ENCODE data around the gene CLMN.

CLMN gene

GRCh38 chr14:95235767-95236166 is 83.9 kb downstream of the CLMN start:
- Histone ChIP-seq H3F3A (ENCODE audit: insufficient read depth, low read length) (no peaks in the 10 kb centered on the region), H3K79me2 (ENCODE audit: insufficient read depth, low read length) (no peaks in the 10 kb centered on the region), H3K9me3 (ENCODE audit: low read length) (no peaks in the 10 kb centered on the region), H3K4me2 (ENCODE audit: low read length) (no peak overlapping the region), H3K27ac (ENCODE audit: low read depth, low read length, poor library complexity, severe bottlenecking) (no peak overlapping the region), H3K9ac (ENCODE audit: low read length) (no peak overlapping the region), H3K9me2 (ENCODE audit: low read depth, low read length) (no peaks in the 10 kb centered on the region), H3K4me1 (ENCODE audit: insufficient read depth, low read length, severe bottlenecking) (no peaks in the 10 kb centered on the region), H3K27me3 (ENCODE audit: insufficient read depth, low read length) (peaks cover 6% of the 10 kb centered on the region; the same call in 1 of the 2 replicates), H3K4me3 (ENCODE audit: low read depth, low read length, poor library complexity, severe bottlenecking) (no peak overlapping the region), H2AFZ (ENCODE audit: low read length) (no peak overlapping the region), H3K36me3 (ENCODE audit: insufficient read depth, low read length) (no peaks in the 10 kb centered on the region), H4K20me1 (ENCODE audit: insufficient read depth, low read length) (no peaks in the 10 kb centered on the region)
- TF ChIP-seq EZH2 (IDR thresholded peaks at IDR 0.05; ENCODE audit: borderline replicate concordance, low read length) (no peak), CTCF (IDR thresholded peaks at IDR 0.05; ENCODE audit: low read length) (no peak)

- TF ChIP-seq CTCF (IDR thresholded peaks at IDR 0.05; ENCODE audit: low read length), result no peak
- no peak for TF ChIP-seq EZH2 (IDR thresholded peaks at IDR 0.05; ENCODE audit: borderline replicate concordance, low read length)
- Histone ChIP-seq H3K9ac (ENCODE audit: low read length) (no peak overlapping the region), H3K9me2 (ENCODE audit: low read depth, low read length) (no peaks in the 10 kb centered on the region), H2AFZ (ENCODE audit: low read length) (no peak overlapping the region), H3K36me3 (ENCODE audit: insufficient read depth, low read length) (no peaks in the 10 kb centered on the region), H3K4me2 (ENCODE audit: low read length) (no peak overlapping the region), H3K4me3 (ENCODE audit: low read depth, low read length, poor library complexity, severe bottlenecking) (no peak overlapping the region), H4K20me1 (ENCODE audit: insufficient read depth, low read length) (no peaks in the 10 kb centered on the region), H3K9me3 (ENCODE audit: low read length) (no peaks in the 10 kb centered on the region), H3K27me3 (ENCODE audit: insufficient read depth, low read length) (peaks cover 6% of the 10 kb centered on the region; the same call in 1 of the 2 replicates), H3K79me2 (ENCODE audit: insufficient read depth, low read length) (no peaks in the 10 kb centered on the region), H3K27ac (ENCODE audit: low read depth, low read length, poor library complexity, severe bottlenecking) (no peak overlapping the region), H3K4me1 (ENCODE audit: insufficient read depth, low read length, severe bottlenecking) (no peaks in the 10 kb centered on the region), H3F3A (ENCODE audit: insufficient read depth, low read length) (no peaks in the 10 kb centered on the region)
Observed at GRCh38 chr14:95235351-95235750, 84.4 kb downstream of the CLMN start.

DNA sequence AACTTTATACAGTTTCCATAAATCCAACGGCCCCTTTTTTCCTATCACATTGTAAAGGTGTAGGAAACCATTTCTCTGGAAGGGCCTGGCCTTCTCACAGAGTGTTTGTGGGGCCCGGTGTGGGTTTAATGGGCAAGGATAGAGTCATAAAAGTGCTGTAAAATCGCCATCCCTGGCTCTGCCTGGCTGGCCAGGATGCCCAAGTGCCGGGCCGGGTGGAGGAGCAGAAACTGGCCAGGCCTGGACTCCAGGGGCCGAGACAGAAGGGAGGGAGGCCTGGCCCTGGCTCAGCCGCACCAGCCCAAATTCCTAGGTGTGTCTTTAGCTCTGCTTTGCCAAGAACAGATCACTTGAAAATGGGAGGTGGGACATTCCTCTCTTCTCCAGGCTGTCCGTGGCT is 85.3 kb downstream of the CLMN start:
- TF ChIP-seq EZH2 (IDR thresholded peaks at IDR 0.05; ENCODE audit: borderline replicate concordance, low read length) (no peak), CTCF (IDR thresholded peaks at IDR 0.05; ENCODE audit: low read length) (no peak)
- Histone ChIP-seq H3K9ac (ENCODE audit: low read length) (no peak overlapping the region), H3K27me3 (ENCODE audit: insufficient read depth, low read length) (peaks cover 6% of the 10 kb centered on the region; the same call in 1 of the 2 replicates), H3K27ac (ENCODE audit: low read depth, low read length, poor library complexity, severe bottlenecking) (no peak overlapping the region), H3K4me2 (ENCODE audit: low read length) (no peak overlapping the region), H3K4me1 (ENCODE audit: insufficient read depth, low read length, severe bottlenecking) (no peaks in the 10 kb centered on the region), H2AFZ (ENCODE audit: low read length) (no peak overlapping the region), H3K36me3 (ENCODE audit: insufficient read depth, low read length) (no peaks in the 10 kb centered on the region), H3K9me3 (ENCODE audit: low read length) (no peaks in the 10 kb centered on the region), H3F3A (ENCODE audit: insufficient read depth, low read length) (no peaks in the 10 kb centered on the region), H3K79me2 (ENCODE audit: insufficient read depth, low read length) (no peaks in the 10 kb centered on the region), H3K9me2 (ENCODE audit: low read depth, low read length) (no peaks in the 10 kb centered on the region), H3K4me3 (ENCODE audit: low read depth, low read length, poor library complexity, severe bottlenecking) (no peak overlapping the region), H4K20me1 (ENCODE audit: insufficient read depth, low read length) (no peaks in the 10 kb centered on the region)
